H1 (cell line): ENCODE measurements around the gene NCKAP1. TPM values are rescaled to one million over a fixed set of nuclear protein-coding genes. Genes with fewer than 3 reads are reported as not detected.
A peak's percentile ranks its signal among the peaks of the same experiment; 100 is the strongest.

ENCODE experiments used
- CTCF ChIA-PET: fragments of 300-600 bp; sonication (Branson Sonifier 250); formaldehyde crosslinking; loops from one replicate; lab custom pipeline; 2021; ENCODE audit not compliant: partially characterized antibody; lab: Charles Lee
- POLR2A ChIA-PET: fragments of 300-600 bp; sonication (Branson Sonifier 250); formaldehyde crosslinking; loops from one replicate; lab custom pipeline; 2021; ENCODE audit warnings: inconsistent platforms; ENCODE audit not compliant: partially characterized antibody; lab: Charles Lee
- DNase-seq, 2 experiments: peaks; one replicate each; pipeline versions ENCODE4 v3.0.0 to v3.0.0-alpha.2; 2010 to 2022; ENCODE audit warnings: low spot score in 2 of 2, low read depth in 1 of 2, mixed read lengths in 1 of 2
- FAIRE-seq: peaks from 2 replicates; lab custom pipeline; 2011; peaks lifted over from hg19 to GRCh38; lab: Jason Lieb, UNC
- H2AFZ ChIP-seq: 2 replicates; pipeline ENCODE4 v1.8.1; 2012; ENCODE audit warnings: low read length, inconsistent platforms
- H2AK5ac ChIP-seq: 2 replicates; pipeline ENCODE4 v1.6.1; 2013; ENCODE audit warnings: low read depth, low read length
- H2BK120ac ChIP-seq: replicated peaks from 2 replicates; pipeline ENCODE3; 2013; ENCODE audit warnings: low read depth, low read length, inconsistent platforms
- H2BK12ac ChIP-seq: 2 replicates; pipeline ENCODE4 v1.6.1; 2013; ENCODE audit warnings: low read depth, low read length
- H2BK15ac ChIP-seq: 2 replicates; pipeline ENCODE4 v1.6.1; 2013; ENCODE audit warnings: low read length
- H2BK20ac ChIP-seq: 2 replicates; pipeline ENCODE4 v1.6.1; 2013; ENCODE audit warnings: low read length
- H2BK5ac ChIP-seq: 2 replicates; pipeline ENCODE4 v1.6.1; 2013; ENCODE audit warnings: low read depth, low read length
- H3K14ac ChIP-seq: 2 replicates; pipeline ENCODE4 v1.6.1; 2013; ENCODE audit warnings: inconsistent platforms; ENCODE audit not compliant: insufficient read length
- H3K18ac ChIP-seq: 2 replicates; pipeline ENCODE4 v1.6.1; 2013; ENCODE audit warnings: low read length; ENCODE audit errors: extremely low read depth
- H3K23ac ChIP-seq: 2 replicates; pipeline ENCODE4 v1.6.1; 2013; ENCODE audit warnings: inconsistent platforms; ENCODE audit not compliant: insufficient read length
- H3K23me2 ChIP-seq: 2 replicates; pipeline ENCODE4 v1.6.1; 2013; ENCODE audit warnings: low read depth, low read length
- H3K27ac ChIP-seq: 2 replicates; pipeline ENCODE4 v1.6.1; 2011; ENCODE audit warnings: low read depth, low read length, inconsistent platforms
- H3K27me3 ChIP-seq, 4 experiments: replicated peaks in 1 of 4; 1 replicate in 1 of 4; 2 replicates in 3 of 4; pipeline versions ENCODE4 v1.6.1 to v1.8.1; 2011 to 2013; ENCODE audit warnings: low read length in 3 of 4, mild to moderate bottlenecking in 3 of 4, inconsistent platforms in 2 of 4, mixed read lengths in 2 of 4, moderate library complexity in 1 of 4; ENCODE audit not compliant: control insufficient read depth in 3 of 4, insufficient read depth in 3 of 4; ENCODE audit errors: extremely low read depth in 1 of 4
- H3K36me3 ChIP-seq, 4 experiments: 2 replicates each; pipeline versions ENCODE4 v1.6.1 to v1.8.1; 2011 to 2013; ENCODE audit warnings: mild to moderate bottlenecking in 4 of 4, low read length in 3 of 4, moderate library complexity in 2 of 4, control low read depth in 1 of 4, inconsistent platforms in 1 of 4; ENCODE audit not compliant: insufficient read depth in 4 of 4, control insufficient read depth in 2 of 4
- H3K4ac ChIP-seq: replicated peaks from 2 replicates; pipeline ENCODE3; 2013; ENCODE audit warnings: low read length, low read depth, mixed read lengths, inconsistent platforms; ENCODE audit not compliant: insufficient read length
- H3K4me1 ChIP-seq, 4 experiments: replicated peaks in 1 of 4; 1 replicate in 1 of 4; 2 replicates in 3 of 4; pipeline versions ENCODE4 v1.6.1 to v1.8.1; 2011 to 2013; ENCODE audit warnings: low read length in 3 of 4, inconsistent platforms in 2 of 4, mixed read lengths in 1 of 4; ENCODE audit not compliant: insufficient read depth in 4 of 4, control insufficient read depth in 3 of 4
- H3K4me2 ChIP-seq, 2 experiments: 2 replicates each; pipeline versions ENCODE4 v1.6.1 to v1.8.1; 2011 to 2013; ENCODE audit warnings: low read depth in 2 of 2, low read length in 2 of 2, control low read depth in 1 of 2, inconsistent platforms in 1 of 2, mild to moderate bottlenecking in 1 of 2; ENCODE audit not compliant: insufficient read depth in 1 of 2
- H3K4me3 ChIP-seq, 4 experiments: fragments of 200-600, 300-600 bp in 1 of 4; sonication (generic), shearing (Covaris generic), sonication (Bioruptor Twin) in 1 of 4; 2 replicates each; pipeline versions ENCODE4 v1.5.1 to v1.8.1; 2011 to 2016; ENCODE audit warnings: low read length in 4 of 4, low read depth in 3 of 4, control low read depth in 2 of 4, inconsistent platforms in 2 of 4, mild to moderate bottlenecking in 2 of 4, mixed read lengths in 1 of 4, moderate library complexity in 1 of 4; ENCODE audit not compliant: insufficient read depth in 2 of 4; ENCODE audit errors: extremely low read depth in 1 of 4
- H3K56ac ChIP-seq: replicated peaks from 2 replicates; pipeline ENCODE3; 2013; ENCODE audit warnings: low read depth, mild to moderate bottlenecking, mixed read lengths, low read length, inconsistent platforms; ENCODE audit not compliant: insufficient read length
- H3K79me1 ChIP-seq: 2 replicates; pipeline ENCODE4 v1.6.1; 2013; ENCODE audit warnings: low read depth, low read length, control low read depth
- H3K79me2 ChIP-seq, 2 experiments: 2 replicates each; pipeline versions ENCODE4 v1.6.1 to v1.8.1; 2012 to 2013; ENCODE audit warnings: low read length in 2 of 2, mild to moderate bottlenecking in 2 of 2, inconsistent platforms in 1 of 2; ENCODE audit not compliant: insufficient read depth in 2 of 2, control insufficient read depth in 1 of 2
- H3K9ac ChIP-seq, 4 experiments: replicated peaks in 1 of 4; 1 replicate in 1 of 4; 2 replicates in 3 of 4; pipeline versions ENCODE4 v1.6.1 to v1.8.1; 2011 to 2013; ENCODE audit warnings: low read depth in 3 of 4, low read length in 3 of 4, control low read depth in 2 of 4, mild to moderate bottlenecking in 2 of 4, moderate library complexity in 2 of 4, inconsistent platforms in 1 of 4; ENCODE audit errors: extremely low read depth in 1 of 4
- H3K9me3 ChIP-seq, 2 experiments: 2 replicates each; pipeline versions ENCODE4 v1.6.1 to v1.8.1; 2012 to 2013; ENCODE audit warnings: mild to moderate bottlenecking in 2 of 2, moderate library complexity in 2 of 2, control low read depth in 1 of 2, inconsistent platforms in 1 of 2, low read depth in 1 of 2, low read length in 1 of 2, mixed read lengths in 1 of 2; ENCODE audit not compliant: insufficient read depth in 2 of 2
- H4K20me1 ChIP-seq, 2 experiments: replicated peaks in 1 of 2; 2 replicates each; pipeline versions ENCODE3 to v1.8.1; 2011 to 2013; ENCODE audit warnings: inconsistent platforms in 2 of 2, low read length in 2 of 2, mild to moderate bottlenecking in 1 of 2; ENCODE audit not compliant: insufficient read depth in 2 of 2, control insufficient read depth in 1 of 2
- H4K5ac ChIP-seq: 2 replicates; pipeline ENCODE4 v1.6.1; 2013; ENCODE audit warnings: low read length, low read depth, mixed read lengths, inconsistent platforms; ENCODE audit not compliant: insufficient read length
- H4K8ac ChIP-seq: 2 replicates; pipeline ENCODE4 v1.8.0; 2013; ENCODE audit warnings: mild to moderate bottlenecking, moderate library complexity, low read length, inconsistent platforms; ENCODE audit not compliant: insufficient read depth; ENCODE audit errors: extremely low read depth
- H4K91ac ChIP-seq: replicated peaks from 2 replicates; pipeline ENCODE3; 2013; ENCODE audit warnings: low read length, mixed read lengths, inconsistent platforms; ENCODE audit not compliant: insufficient read length
- BCL11A ChIP-seq, 2 experiments: IDR thresholded peaks; one replicate each; pipeline ENCODE4 v1.6.1; 2011; ENCODE audit warnings: low read depth in 2 of 2, low read length in 2 of 2, mild to moderate bottlenecking in 2 of 2
- CHD2 ChIP-seq: IDR thresholded peaks from 2 replicates; pipeline ENCODE4 v1.6.1; 2012; ENCODE audit warnings: low read length, improper control_type of control experiment
- EP300 ChIP-seq, 2 experiments: IDR thresholded peaks; 1 replicate in 1 of 2; 2 replicates in 1 of 2; pipeline ENCODE4 v1.6.1; 2011 to 2012; ENCODE audit warnings: low read depth in 2 of 2, low read length in 2 of 2, mild to moderate bottlenecking in 2 of 2, borderline replicate concordance in 1 of 2, inconsistent platforms in 1 of 2, moderate library complexity in 1 of 2
- PHF8 ChIP-seq: fragments of 200-600 bp; sonication (generic); conservative IDR thresholded peaks from 2 replicates; pipeline ENCODE4 v1.7.1; 2012; ENCODE audit warnings: low read depth, mild to moderate bottlenecking, inconsistent platforms, low read length, moderate library complexity
- POU5F1 ChIP-seq: IDR thresholded peaks from 2 replicates; pipeline ENCODE4 v1.6.1; 2011; ENCODE audit warnings: low read depth, mild to moderate bottlenecking, low read length, moderate library complexity
- SP1 ChIP-seq: IDR thresholded peaks from 2 replicates; pipeline ENCODE4 v1.6.1; 2011; ENCODE audit warnings: low read depth, low read length
- WGBS, 2 experiments: shearing (Covaris generic) in 1 of 2; methylation state at CpG; one replicate each; pipeline versions ENCODE4 v1.1.6 to v1.1.7; 2013 to 2015; ENCODE audit warnings: low lambda C conversion rate in 2 of 2, mixed read lengths in 2 of 2, inconsistent platforms in 1 of 2, low coverage in 1 of 2, missing lambda C conversion rate in 1 of 2; ENCODE audit not compliant: insufficient replicate concordance in 2 of 2, insufficient coverage in 1 of 2, insufficient read length in 1 of 2; ENCODE audit errors: extremely low coverage in 1 of 2, missing lambda C conversion rate in 1 of 2; 5-methylcytosine and 5-hydroxymethylcytosine counted together
- polyA plus RNA-seq, 7 experiments: library from polyadenylated mRNA; depleted of rRNA in 3 of 7; stranded (reverse) in 5 of 7; unstranded in 2 of 7; fragments of >200 nt in 5 of 7; fragments of 200-250 nt in 2 of 7; gene quantifications; 1 replicate in 5 of 7; 2 replicates in 1 of 7; 4 replicates in 1 of 7; pipeline versions ENCODE4 v1.2.1 to v1.2.3, GENCODE V29; 2011 to 2013; ENCODE audit warnings: missing spikeins in 2 of 7, mixed read lengths in 2 of 7
- total RNA-seq: library from RNA; stranded (reverse); fragmentation: NEBNext Ultra II Directional; extraction: Animal tissue kit (Norgen Biotek cat#: 25700); gene quantifications from 2 replicates; pipeline ENCODE4 v1.2.1, GENCODE V29; 2021

NCKAP1 gene
- total and polyA plus RNA-seq, 2 of the 8 experiments (the other 6 are each of a cell fraction or from before 2014, with no cell fraction given) = 90.8 to 173 TPM

- Histone ChIP-seq H2BK20ac (no peak overlapping the region), H2BK15ac (no peak overlapping the region)
- CTCF ChIA-PET = interaction anchor here (0.7 kb wide), 1 partner anchor 244 kb away, joined by 3 read pairs; no protein-coding TSS in a partner anchor
- TF ChIP-seq POU5F1 = no peak
- no peak for TF ChIP-seq EP300 (IDR thresholded peaks at IDR 0.05; ENCODE audit: borderline replicate concordance in 1 of 2, low read depth in 2 of 2, low read length in 2 of 2)
- TF ChIP-seq BCL11A (IDR thresholded peaks at IDR 0.05; ENCODE audit: low read depth in 2 of 2, low read length in 2 of 2) = no peak
- no peak for TF ChIP-seq PHF8
- TF ChIP-seq SP1 = no peak
- no peak for TF ChIP-seq CHD2
Observed at GRCh38 chr2:183009249-183009899, 28.9 kb downstream of the NCKAP1 start.

More at GRCh38 chr2:183009249-183009899, 28.9 kb downstream of the NCKAP1 start:
- Histone ChIP-seq H3K27me3 (no peaks in the 10 kb centered on the region), H3K9ac (no peak overlapping the region), H3K79me1 (peaks cover 8% of the 10 kb centered on the region), H3K14ac (no peak overlapping the region), H4K20me1 (peaks cover 9 to 14% of the 10 kb centered on the region in 2 experiments), H2BK5ac (no peak overlapping the region), H2BK120ac (no peak overlapping the region), H4K8ac (no peak overlapping the region), H3K23me2 (no peaks in the 10 kb centered on the region), H3K4ac (no peak overlapping the region), H3K4me1 (peaks cover 2 to 12% (median 3%) of the 10 kb centered on the region in 4 experiments; a peak in 5 of 7 replicates), H3K56ac (no peak overlapping the region), H3K79me2 (peaks cover 0 to 98% of the 10 kb centered on the region in 2 experiments; a peak in 3 of 4 replicates), H3K4me2 (peak overlapping the region in 1 of 2 experiments; percentile 62; a peak in 1 of 4 replicates), H3K27ac (no peak overlapping the region), H3K23ac (no peak overlapping the region), H2AK5ac (no peak overlapping the region), H2BK12ac (no peak overlapping the region), H4K5ac (no peak overlapping the region), H3K4me3 (no peak overlapping the region), H3K18ac (no peak overlapping the region), H4K91ac (no peak overlapping the region), H3K36me3 (no peaks in the 10 kb centered on the region), H3K9me3 (no peaks in the 10 kb centered on the region), H2AFZ (no peak overlapping the region)
- WGBS, 2 experiments = 90% methylated on average over 3 of the region's 3 CpGs; no CpG with 5 or more reads in 1 of the 2 experiments
- DNase-seq (no peak), FAIRE-seq (peak; percentile 57)
- POLR2A ChIA-PET = no interaction called here
